GM19455 (cell line): ENCODE measurements around the gene CERT1.
A peak's percentile ranks its signal among the peaks of the same experiment; 100 is the strongest.
"Not testable (repeated sequence)": the region's sequence is repeated elsewhere in the genome, so short reads cannot be mapped to it uniquely, and the experiment has no call there.

Source experiments
- ATAC-seq: cut with Tn5 transposase; IDR thresholded peaks from one replicate; pipeline ENCODE4 v1.9.1; 2021; ENCODE audit not compliant: unreplicated experiment

Gene CERT1

DNA sequence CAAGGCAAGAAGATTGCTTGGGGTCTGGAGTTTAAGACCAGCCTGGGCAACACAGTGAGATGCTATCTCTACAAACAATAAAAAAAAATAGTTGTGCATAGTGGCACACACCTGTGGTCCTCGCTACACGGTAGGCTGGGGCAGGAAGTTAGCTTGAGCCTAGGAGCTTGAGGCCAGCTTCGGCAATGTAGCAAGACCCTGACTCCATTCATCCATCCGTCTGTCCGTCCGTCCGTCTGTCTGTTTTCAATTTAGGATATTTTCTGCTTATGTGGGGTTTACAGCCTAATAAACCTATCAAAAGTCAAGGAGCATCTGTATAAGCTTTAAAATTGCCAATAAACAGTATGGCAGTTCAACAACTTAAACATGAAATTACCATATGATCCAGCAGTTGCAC lies 154.7 kb downstream of the CERT1 start:
- no peak for ATAC-seq

DNA sequence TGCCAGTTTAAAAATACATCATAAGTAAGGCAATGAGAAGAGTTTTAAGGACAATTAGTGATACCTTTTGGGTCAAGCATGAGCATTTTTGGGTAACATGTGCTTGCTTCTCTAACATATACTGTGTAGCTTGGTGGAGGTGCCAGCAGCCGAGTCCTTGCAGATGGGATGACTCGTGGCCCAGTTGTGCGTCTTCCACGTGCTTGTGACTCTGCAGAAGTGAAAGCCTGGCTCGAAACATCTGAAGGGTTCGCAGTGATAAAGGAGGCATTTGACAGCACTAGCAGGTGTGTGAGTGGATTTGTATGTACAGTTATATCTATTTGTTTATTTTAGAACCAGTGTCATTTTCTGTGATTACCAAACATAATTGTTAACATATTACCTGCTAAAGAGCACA lies 156.2 kb downstream of the CERT1 start:
- ATAC-seq = no peak

DNA sequence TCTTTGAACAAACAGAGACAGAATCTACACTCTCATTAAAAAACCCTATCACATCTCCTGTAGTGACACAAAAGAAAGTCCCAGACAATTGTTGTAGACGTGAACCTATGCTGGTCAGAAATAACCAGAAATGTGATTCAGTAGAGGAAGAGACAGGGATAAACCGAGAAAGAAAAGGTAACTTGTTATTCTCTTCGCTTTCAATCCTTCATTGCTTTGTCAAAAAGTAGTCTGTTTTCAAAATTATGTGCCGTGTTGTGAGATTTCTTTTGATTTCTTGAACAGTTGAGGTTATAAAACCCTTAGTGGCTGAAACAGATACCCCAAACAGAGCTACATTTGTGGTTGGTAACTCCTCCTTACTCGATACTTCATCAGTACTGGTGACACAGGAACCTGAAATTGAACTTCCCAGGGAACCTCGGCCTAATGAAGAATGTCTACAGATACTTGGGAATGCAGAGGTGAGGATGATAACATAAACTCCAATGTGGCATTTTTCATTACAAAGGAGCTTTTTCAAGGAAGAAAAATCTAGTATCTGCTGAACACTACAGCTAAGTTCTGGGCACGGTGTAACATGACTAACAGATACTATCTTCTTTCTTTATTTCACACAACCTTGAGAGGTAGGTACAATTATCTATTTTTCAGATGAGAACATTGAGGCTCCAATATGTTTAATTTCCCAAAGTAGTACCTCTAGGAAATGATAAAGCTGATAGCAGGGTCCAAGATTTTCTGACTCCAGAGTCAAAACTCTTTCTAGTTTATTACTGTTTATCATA lies 160.1 kb downstream of the CERT1 start:
- ATAC-seq = no peak

DNA sequence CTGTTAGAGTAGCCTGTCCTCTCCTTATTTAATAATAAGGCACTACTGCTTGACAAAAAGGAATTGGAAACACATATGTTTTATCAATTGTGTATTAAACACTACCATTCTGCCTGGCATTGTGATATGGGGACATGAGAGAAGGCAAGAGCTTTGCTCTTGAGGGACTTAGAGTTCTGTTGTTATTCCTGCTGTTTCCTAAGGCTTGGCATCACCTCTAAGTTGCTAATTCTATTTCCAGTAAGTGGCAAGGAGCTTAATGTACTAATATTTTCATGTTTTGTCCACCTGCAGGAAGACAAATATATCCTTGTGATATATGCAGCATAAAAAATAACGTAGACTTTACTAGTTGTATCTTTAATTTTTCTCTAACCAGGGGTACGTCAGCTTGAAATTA lies 161.8 kb downstream of the CERT1 start:
- no peak for ATAC-seq

DNA sequence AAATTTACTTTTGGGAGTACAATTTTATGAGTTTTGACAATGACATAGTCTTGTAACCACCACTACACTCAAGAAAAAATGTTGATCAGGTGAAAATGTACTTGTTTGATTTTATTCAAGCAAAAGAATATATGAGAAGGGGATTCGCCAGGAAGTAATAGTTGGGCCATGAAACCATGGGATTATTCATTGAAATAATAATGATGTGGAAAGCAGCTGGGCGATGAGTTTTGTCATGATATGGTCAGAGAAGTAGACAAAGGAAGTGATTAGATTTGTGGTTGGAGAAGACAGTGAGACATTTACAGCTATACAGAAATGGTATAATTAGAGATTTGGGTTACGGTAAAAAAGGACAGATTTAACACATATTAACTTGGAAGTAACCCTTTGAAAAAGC lies 163.2 kb downstream of the CERT1 start:
- no peak for ATAC-seq

DNA sequence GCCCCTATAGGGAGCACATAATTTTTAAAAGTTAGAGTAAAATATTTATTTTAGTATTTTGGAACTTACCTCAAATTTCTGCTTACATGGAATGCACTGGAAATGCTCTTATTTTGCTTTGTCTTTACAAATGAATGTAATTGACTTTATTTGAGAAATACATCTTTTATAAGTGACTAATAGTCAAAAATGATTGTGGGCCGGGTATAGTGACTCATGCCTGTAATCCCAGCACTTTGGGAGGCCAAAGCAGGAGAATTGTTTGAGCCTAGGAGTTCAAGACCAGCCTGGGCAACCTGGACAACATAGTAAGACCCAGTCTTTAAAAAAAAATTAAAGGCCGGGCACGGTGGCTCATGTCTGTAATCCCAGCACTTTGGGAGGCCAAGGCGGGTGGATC lies 168.6 kb downstream of the CERT1 start:
- no peak for ATAC-seq

DNA sequence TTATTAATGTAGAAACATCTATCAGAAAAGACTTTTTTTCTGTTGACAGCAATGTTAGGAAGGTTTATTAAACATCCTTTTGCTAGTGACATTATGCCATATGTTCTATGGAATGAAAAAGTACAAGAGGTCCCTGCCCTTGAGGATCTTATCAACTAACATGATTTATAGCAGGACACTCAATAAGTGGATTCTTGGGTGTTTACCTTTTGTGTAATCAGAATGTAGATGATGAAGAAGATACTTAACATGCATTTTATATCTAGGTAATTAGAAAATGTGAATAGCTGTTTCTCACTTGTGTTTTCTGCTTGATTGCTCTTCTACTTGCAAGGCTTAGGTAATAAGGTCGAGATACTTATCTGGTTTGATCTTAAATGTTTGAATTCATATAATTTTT lies 169.5 kb downstream of the CERT1 start:
- no peak for ATAC-seq

DNA sequence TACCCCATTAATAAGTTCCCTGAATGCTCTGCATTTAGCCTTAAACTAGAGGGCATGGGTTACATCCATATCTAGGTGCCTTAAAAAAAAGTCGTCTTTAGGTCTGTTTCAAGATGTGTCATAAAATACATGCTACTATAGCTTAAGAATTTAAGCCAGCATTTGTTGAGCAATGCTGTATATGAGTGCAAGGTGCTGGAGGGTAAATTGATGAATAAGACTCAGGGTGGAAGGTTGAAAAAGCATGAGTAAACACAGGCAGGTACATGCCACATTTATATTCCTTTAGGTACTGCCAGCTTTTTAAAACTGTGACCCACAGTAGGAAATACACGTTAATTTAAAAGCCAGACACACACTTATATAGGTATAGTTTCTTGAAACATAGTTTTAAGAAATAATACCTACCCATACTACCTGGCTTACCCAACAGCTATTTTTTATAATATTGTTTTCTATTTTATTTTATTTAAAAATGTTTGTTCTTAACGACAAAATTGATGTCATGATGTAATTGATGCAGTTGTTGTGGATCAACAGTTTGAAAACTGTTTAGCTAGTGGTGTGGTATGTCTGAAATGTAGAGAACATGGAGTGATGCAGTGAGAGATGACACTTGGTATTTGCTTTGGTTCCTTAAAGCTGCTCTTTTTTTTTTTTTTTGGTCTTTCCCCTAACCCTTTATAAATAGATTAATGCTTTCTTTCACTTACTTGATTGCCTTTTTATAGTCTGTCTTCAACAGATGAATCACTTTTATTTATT lies 170.5 kb downstream of the CERT1 start:
- ATAC-seq = no peak

DNA sequence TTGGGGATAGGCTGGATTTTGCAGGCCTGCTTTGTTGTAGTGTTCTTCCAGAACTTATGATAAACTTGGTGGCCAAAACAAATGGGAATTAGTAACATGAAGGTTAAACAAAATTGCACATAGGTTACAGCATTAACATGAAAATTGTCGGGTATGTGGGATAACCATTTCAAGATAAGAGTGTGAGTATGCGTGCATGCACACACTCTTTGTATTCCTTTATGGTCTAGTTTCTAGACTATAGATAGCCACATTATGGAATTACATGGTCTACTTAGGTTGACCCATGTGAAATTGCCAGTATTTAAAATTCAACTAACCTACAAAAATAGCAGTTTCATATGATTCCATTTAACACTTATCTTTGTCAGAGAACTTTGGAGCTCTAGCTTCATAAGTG lies 173.0 kb downstream of the CERT1 start:
- ATAC-seq = no peak

DNA sequence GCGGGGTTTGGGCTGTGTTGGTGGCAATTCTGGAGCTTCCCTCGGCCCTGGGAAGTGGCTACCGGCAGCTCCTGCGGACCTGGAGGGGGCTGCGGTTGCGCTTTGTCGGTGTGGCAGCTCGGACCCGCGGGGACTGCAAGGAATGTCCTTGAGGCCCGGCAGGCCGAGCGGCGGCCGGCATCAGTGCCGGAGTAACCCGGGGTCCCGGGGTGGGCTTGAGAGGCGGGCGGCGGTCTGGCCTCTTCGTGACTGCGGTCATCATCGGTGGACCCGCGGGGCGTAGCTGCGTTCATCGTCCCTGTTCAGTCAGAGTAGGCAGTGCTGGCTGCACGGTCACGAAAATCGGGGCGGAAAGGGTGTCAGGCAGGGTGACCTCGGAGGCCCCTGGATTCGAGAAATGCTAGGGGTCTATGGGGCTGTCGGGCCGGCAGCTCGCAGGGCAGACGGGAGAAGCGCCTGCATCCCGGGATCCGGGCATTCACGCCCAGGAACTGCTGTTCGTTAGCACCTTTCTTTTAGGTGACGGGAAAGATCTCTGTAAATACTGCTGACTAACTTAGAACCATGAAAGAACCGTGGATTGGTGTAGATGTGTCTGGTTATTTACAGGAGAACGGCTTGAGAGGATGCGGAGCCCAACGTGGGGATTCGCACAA lies 173.9 kb downstream of the CERT1 start:
- peak; percentile 3 for ATAC-seq

DNA sequence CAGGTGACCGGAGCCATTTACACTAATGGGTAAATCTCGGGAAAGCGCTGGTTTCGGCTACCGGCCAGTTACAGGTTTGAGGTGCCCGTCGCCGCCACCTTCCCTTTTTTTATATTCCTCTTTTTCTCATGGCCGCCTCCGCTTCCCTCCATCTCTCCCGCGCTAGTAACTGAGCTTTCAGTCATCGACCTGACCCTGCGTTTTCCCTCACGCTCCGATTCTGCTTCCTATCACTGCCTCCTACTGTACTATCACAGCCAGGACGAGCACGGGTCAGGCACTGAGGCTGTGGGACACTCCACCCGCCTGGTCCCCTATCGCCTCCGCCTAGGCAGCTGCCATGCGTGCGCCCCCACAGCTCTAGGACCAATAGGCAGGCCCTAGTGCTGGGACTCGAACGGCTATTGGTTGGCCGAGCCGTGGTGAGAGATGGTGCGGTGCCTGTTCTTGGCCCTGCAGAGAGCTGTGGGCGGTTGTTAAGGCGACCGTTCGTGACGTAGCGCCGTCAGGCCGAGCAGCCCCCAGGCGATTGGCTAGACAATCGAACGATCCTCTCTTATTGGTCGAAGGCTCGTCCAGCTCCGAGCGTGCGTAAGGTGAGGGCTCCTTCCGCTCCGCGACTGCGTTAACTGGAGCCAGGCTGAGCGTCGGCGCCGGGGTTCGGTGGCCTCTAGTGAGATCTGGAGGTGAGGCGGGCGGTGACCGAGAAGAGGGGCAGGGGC lies 174.7 kb downstream of the CERT1 start, which contains the start of gene HMGCR:
Gene HMGCR, plus strand, starts transcription at position 606 of the 722 bp plus-strand sequence. CDS start 5,386 bp downstream, outside the sequence.
- peak; percentile 99 for ATAC-seq

DNA sequence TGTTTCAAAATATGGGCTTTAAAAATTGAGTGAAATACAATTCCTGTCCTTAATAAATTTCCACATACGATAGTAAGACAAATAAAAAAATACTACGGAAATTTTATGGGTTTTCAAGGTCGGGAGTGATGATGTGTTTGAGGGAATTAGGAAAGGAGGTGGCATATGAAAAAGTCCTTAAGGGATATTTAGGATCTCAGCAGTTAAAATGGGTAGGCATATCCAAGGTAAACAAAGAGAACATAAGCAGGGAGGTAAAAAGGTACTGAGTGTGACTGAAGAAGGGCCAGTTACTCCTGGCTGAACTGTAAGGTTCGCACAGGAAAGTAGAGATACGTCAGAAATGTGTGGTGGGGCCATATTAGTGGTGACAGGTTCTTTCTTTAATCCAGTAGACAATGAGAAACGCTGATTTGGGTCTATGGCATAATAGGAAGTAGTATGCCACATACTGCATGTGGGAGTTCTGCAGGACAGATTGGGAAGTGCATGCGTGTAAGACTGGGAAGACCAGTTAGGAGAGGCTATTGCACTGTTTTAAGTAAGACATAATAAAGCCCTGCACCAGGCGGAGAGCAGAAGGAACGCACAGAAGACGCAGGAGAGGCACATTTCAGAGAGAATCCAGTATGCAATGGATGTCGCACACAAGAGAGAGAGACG lies 175.3 kb downstream of the CERT1 start:
- ATAC-seq = peak; percentile 1

DNA sequence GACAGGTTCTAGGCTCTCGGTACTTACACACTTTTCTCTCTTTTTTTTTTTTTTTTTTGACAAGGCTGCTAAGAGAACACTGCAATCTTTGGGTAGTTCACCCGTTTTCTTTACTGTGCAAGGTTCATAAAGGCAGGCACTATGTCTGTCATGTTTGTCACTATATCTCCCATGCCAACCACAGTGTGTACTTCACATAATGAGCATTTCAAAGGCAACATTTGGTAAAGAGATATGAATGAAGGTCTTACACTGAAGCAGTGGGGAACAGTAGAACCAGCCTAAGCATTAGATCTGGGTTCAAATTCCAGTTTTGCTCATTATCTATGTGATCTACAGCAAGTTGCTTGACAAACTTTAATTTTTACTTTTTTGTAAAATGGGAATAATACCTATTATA lies 175.9 kb downstream of the CERT1 start:
- no peak for ATAC-seq

DNA sequence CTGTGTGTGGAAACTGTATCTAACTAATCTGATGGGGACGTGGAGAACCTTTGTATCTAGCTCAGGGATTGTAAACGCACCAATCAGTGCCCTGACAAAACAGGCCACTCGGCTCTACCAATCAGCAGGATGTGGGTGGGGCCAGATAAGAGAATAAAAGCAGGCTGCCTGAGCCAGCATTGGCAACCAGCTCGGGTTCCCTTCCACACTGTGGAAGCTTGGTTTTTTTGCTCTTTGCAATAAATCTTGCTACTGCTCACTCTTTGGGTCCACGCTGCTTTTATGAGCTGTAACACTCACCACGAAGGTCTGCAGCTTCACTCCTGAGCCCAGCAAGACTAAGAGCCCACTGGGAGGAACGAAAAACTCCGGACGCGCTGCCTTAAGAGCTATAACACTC lies 177.0 kb downstream of the CERT1 start:
- not testable (repeated sequence) for ATAC-seq

DNA sequence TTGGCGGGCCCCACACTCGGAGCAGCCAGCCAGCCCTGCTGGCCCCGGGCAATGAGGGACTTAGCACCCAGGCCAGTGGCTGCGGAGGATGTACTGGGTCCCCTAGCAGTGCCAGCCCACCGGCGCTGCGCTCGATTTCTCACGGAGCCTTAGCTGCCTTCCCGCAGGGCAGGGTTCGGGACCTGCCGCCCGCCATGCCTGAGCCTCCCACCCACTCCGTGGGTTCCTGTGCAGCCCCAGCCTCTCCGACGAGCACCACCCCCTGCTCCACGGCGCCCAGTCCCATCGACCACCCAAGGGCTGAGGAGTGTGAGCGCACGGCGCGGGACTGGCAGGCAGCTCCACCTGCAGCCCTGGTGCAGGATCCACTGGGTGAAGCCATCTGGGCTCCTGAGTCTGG lies 177.7 kb downstream of the CERT1 start:
- not testable (repeated sequence) for ATAC-seq

DNA sequence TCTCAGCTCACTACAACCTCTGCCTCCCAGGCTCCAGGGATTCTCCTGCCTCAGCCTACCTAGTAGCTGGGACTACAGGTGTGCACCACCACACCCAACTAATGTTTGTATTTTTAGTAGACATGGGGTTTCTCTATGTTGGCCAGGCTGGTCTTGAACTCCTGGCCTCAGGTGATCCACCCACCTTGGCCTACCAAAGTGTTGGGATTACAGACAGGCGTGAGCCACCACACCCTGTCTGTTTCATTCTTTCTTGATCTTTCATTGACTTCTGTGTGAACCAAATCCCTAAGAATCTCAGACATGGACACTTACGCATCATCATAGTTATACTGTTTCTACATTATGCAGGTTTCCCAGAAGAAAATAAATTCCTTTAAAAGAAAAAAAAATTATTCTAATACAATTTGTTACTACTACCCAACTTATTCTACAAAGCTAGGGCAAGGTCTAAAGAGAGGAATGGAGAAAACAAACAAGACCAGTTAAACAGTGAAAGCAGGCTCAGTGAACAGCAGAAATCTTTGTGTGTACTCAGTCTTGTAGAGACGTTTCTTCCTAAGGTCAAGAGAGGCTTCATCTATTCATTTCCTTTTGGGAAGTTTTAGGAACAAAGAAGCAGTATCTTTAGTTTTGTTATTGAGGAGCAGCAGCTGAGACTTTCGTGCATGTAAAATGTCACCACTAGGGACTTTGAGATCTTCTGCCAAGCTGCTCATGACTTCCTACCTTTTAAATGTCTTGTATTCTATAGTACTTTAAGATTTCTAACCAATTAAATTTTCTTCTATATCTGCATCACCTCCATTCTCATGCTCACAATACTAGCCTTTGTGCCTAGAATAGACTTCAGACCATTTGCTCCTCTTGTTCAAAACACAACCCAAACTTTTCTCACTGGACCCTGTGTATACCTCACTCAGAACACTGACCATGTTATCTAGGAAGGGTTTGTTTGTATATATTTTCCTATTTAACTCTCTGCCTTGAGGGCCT lies 180.0 kb downstream of the CERT1 start:
- no peak for ATAC-seq

DNA sequence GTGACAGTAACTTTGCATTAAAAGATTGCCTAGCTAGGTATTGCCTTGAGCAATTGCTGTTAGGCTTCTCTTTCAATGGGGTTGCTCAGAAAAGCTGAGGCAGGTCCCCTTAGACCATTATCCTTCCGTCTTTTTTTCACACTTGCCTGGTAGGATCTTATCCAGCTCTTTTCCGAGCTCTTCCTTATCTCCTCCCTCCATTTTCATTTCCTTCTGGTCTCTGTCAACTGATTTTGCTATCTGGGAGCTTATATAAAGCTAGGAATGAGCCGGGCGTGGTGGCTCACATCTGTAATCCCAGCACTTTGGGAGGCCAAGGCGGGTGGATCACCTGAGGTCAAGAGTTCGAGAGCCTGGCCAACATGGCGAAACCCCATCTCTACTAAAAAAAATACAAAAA lies 181.0 kb downstream of the CERT1 start:
- ATAC-seq = no peak
